HEK293 (cell line): ENCODE measurements around the gene STARD5.
A peak's percentile ranks its signal among the peaks of the same experiment; 100 is the strongest.

ENCODE experiments used
- CTCF ChIA-PET: fragments of 350-600 bp; formaldehyde crosslinking; extraction: SDS; loops from one replicate; lab custom pipeline; 2021; ENCODE audit warnings: antibody characterized with exemption; lab: Yijun Ruan, JAX
- POLR2A ChIA-PET: fragments of 300-600 bp; formaldehyde crosslinking; extraction: SDS; loops from one replicate; lab custom pipeline; 2020; ENCODE audit warnings: antibody characterized with exemption, inconsistent platforms; lab: Yijun Ruan, JAX
- H3K27ac ChIP-seq: fragments of 200-500 bp; sonication (Bioruptor generic); 2 replicates; pipeline ENCODE4 v1.5.1; 2014; ENCODE audit warnings: low read depth, low read length, control low read depth, inconsistent platforms; ENCODE audit errors: extremely low read depth
- H3K36me3 ChIP-seq, 2 experiments: fragments of 200-500 bp in 1 of 2; sonication (Bioruptor generic) in 1 of 2; 1 replicate in 1 of 2; 2 replicates in 1 of 2; pipeline ENCODE4 v1.5.1; 2014 to 2017; ENCODE audit warnings: inconsistent platforms in 2 of 2, low read length in 2 of 2; ENCODE audit not compliant: control insufficient read depth in 2 of 2, insufficient read depth in 1 of 2
- H3K4me1 ChIP-seq: fragments of 200-500 bp; sonication (Bioruptor generic); 2 replicates; pipeline ENCODE4 v1.5.1; 2014; ENCODE audit warnings: mild to moderate bottlenecking, low read length, inconsistent platforms; ENCODE audit not compliant: control insufficient read depth, insufficient read depth
- H3K4me3 ChIP-seq: 2 replicates; pipeline ENCODE4 v1.5.1; 2011; ENCODE audit warnings: low read depth, mild to moderate bottlenecking, control low read depth, low read length, moderate library complexity
- H3K9me3 ChIP-seq: fragments of 200-500 bp; sonication (Bioruptor generic); 2 replicates; pipeline ENCODE4 v1.5.1; 2014; ENCODE audit warnings: low read depth, low read length, inconsistent platforms; ENCODE audit not compliant: control insufficient read depth, insufficient read depth
- IKZF3 ChIP-seq: fragments of 450-650 bp; IDR thresholded peaks from 2 replicates; pipeline ENCODE4 v1.5.0; 2018; ENCODE audit warnings: missing biosample characterization, mild to moderate bottlenecking, missing genetic modification characterization, moderate library complexity
- KLF10 ChIP-seq: fragments of 450-650 bp; IDR thresholded peaks from 2 replicates; pipeline ENCODE4 v1.5.1; 2018; ENCODE audit warnings: missing biosample characterization, mild to moderate bottlenecking, missing genetic modification characterization
- PRDM1 ChIP-seq: fragments of 450-650 bp; formaldehyde crosslinking; IDR thresholded peaks from 2 replicates; pipeline ENCODE4; 2016; ENCODE audit warnings: missing biosample characterization, missing genetic modification characterization
- SALL2 ChIP-seq: fragments of 450-650 bp; formaldehyde crosslinking; IDR thresholded peaks from 2 replicates; pipeline ENCODE4 v1.5.0; 2017; ENCODE audit warnings: missing biosample characterization, mild to moderate bottlenecking, missing genetic modification characterization, borderline replicate concordance
- SP3 ChIP-seq: fragments of 450-650 bp; formaldehyde crosslinking; IDR thresholded peaks from 2 replicates; pipeline ENCODE4 v1.5.1; 2016; ENCODE audit warnings: missing biosample characterization, missing genetic modification characterization
- ZBTB17 ChIP-seq: fragments of 450-650 bp; formaldehyde crosslinking; IDR thresholded peaks from 2 replicates; pipeline ENCODE4 v1.5.1; 2016; ENCODE audit warnings: missing biosample characterization, missing genetic modification characterization
- ZEB2 ChIP-seq: fragments of 450-650 bp; formaldehyde crosslinking; IDR thresholded peaks from 2 replicates; pipeline ENCODE4 v1.5.1; 2016; ENCODE audit warnings: missing biosample characterization, missing genetic modification characterization
- ZFP3 ChIP-seq: fragments of 450-650 bp; formaldehyde crosslinking; IDR thresholded peaks from 2 replicates; pipeline ENCODE4 v1.5.1; 2016; ENCODE audit warnings: low read depth, missing biosample characterization, missing genetic modification characterization
- ZNF169 ChIP-seq: fragments of 450-650 bp; formaldehyde crosslinking; IDR thresholded peaks from 2 replicates; pipeline ENCODE4 v1.5.1; 2016; ENCODE audit warnings: missing biosample characterization, missing genetic modification characterization
- ZNF184 ChIP-seq: fragments of 450-650 bp; IDR thresholded peaks from 2 replicates; pipeline ENCODE4 v1.5.1; 2018; ENCODE audit warnings: missing biosample characterization, mild to moderate bottlenecking, missing genetic modification characterization
- ZNF202 ChIP-seq: fragments of 450-650 bp; formaldehyde crosslinking; IDR thresholded peaks from 2 replicates; pipeline ENCODE4 v1.5.1; 2016; ENCODE audit warnings: missing biosample characterization, missing genetic modification characterization, borderline replicate concordance
- ZNF211 ChIP-seq: fragments of 450-650 bp; formaldehyde crosslinking; IDR thresholded peaks from 2 replicates; pipeline ENCODE4 v1.5.1; 2016; ENCODE audit warnings: low read depth, missing biosample characterization, missing genetic modification characterization
- ZNF302 ChIP-seq: fragments of 450-650 bp; formaldehyde crosslinking; IDR thresholded peaks from 2 replicates; pipeline ENCODE4 v1.5.1; 2016; ENCODE audit warnings: missing biosample characterization, missing genetic modification characterization, low read depth
- ZNF341 ChIP-seq: fragments of 450-650 bp; formaldehyde crosslinking; IDR thresholded peaks from 2 replicates; pipeline ENCODE4; 2016; ENCODE audit warnings: low read depth, missing biosample characterization, missing genetic modification characterization
- ZNF501 ChIP-seq: fragments of 450-650 bp; formaldehyde crosslinking; IDR thresholded peaks from 2 replicates; pipeline ENCODE4 v1.5.1; 2016; ENCODE audit warnings: missing biosample characterization, missing genetic modification characterization
- ZNF521 ChIP-seq: fragments of 450-650 bp; formaldehyde crosslinking; IDR thresholded peaks from 2 replicates; pipeline ENCODE4 v1.5.1; 2017; ENCODE audit warnings: missing biosample characterization, mild to moderate bottlenecking, missing genetic modification characterization
- ZNF529 ChIP-seq: fragments of 450-650 bp; formaldehyde crosslinking; IDR thresholded peaks from 2 replicates; pipeline ENCODE4 v1.5.1; 2017; ENCODE audit warnings: missing genetic modification characterization, missing biosample characterization; ENCODE audit not compliant: insufficient replicate concordance
- ZNF544 ChIP-seq: fragments of 450-650 bp; formaldehyde crosslinking; IDR thresholded peaks from 2 replicates; pipeline ENCODE4 v1.5.0; 2017; ENCODE audit warnings: missing biosample characterization, missing genetic modification characterization
- ZNF558 ChIP-seq: fragments of 450-650 bp; formaldehyde crosslinking; IDR thresholded peaks from 2 replicates; pipeline ENCODE4 v1.5.1; 2016; ENCODE audit warnings: missing biosample characterization, missing genetic modification characterization
- ZNF596 ChIP-seq: fragments of 450-650 bp; IDR thresholded peaks from 2 replicates; pipeline ENCODE4 v1.5.0; 2018; ENCODE audit warnings: missing biosample characterization, mild to moderate bottlenecking, missing genetic modification characterization, moderate library complexity
- ZNF610 ChIP-seq: fragments of 450-650 bp; formaldehyde crosslinking; IDR thresholded peaks from 2 replicates; pipeline ENCODE4 v1.5.1; 2016; ENCODE audit warnings: missing biosample characterization, missing genetic modification characterization, borderline replicate concordance
- ZNF654 ChIP-seq: fragments of 450-650 bp; formaldehyde crosslinking; IDR thresholded peaks from 2 replicates; pipeline ENCODE4 v1.5.1; 2016; ENCODE audit warnings: low read depth, missing biosample characterization, missing genetic modification characterization
- ZNF660 ChIP-seq: fragments of 450-650 bp; IDR thresholded peaks from 2 replicates; pipeline ENCODE4 v1.5.1; 2018; ENCODE audit warnings: missing biosample characterization, mild to moderate bottlenecking, missing genetic modification characterization
- ZNF747 ChIP-seq: fragments of 450-650 bp; formaldehyde crosslinking; IDR thresholded peaks from 2 replicates; pipeline ENCODE4 v1.5.1; 2016; ENCODE audit warnings: missing biosample characterization, missing genetic modification characterization
- ZSCAN30 ChIP-seq: fragments of 450-650 bp; IDR thresholded peaks from 2 replicates; pipeline ENCODE4 v1.5.1; 2018; ENCODE audit warnings: missing biosample characterization, mild to moderate bottlenecking, missing genetic modification characterization, moderate library complexity
- TF ChIP-seq, protein P1 (sequence below): fragments of 450-650 bp; formaldehyde crosslinking; IDR thresholded peaks from 2 replicates; pipeline ENCODE4 v1.5.1; 2016; ENCODE audit warnings: missing biosample characterization, missing genetic modification characterization
- TF ChIP-seq, protein P2 (sequence below): fragments of 450-650 bp; formaldehyde crosslinking; optimal IDR thresholded peaks from 2 replicates; pipeline ENCODE3; 2016; ENCODE audit warnings: missing biosample characterization, mild to moderate bottlenecking, missing genetic modification characterization

The STARD5 gene

GRCh38 chr15:81276967-81277366, 47.0 kb downstream of the STARD5 start:
- H3K4me3 ChIP-seq: no peak overlapping the region
- ChIA-PET POLR2A (no interaction called here), CTCF (interaction anchor here (0.7 to 7.3 kb wide), 2 partner anchors 83 to 124 kb away, joined by 3 to 199 read pairs; no protein-coding TSS in a partner anchor)
- H3K27ac ChIP-seq: no peak overlapping the region
- TF ChIP-seq ZEB2 (tag by site-specific recombination): no peak
- no peak for TF ChIP-seq ZNF529 (tag by site-specific recombination)
- TF ChIP-seq, protein P1, sequence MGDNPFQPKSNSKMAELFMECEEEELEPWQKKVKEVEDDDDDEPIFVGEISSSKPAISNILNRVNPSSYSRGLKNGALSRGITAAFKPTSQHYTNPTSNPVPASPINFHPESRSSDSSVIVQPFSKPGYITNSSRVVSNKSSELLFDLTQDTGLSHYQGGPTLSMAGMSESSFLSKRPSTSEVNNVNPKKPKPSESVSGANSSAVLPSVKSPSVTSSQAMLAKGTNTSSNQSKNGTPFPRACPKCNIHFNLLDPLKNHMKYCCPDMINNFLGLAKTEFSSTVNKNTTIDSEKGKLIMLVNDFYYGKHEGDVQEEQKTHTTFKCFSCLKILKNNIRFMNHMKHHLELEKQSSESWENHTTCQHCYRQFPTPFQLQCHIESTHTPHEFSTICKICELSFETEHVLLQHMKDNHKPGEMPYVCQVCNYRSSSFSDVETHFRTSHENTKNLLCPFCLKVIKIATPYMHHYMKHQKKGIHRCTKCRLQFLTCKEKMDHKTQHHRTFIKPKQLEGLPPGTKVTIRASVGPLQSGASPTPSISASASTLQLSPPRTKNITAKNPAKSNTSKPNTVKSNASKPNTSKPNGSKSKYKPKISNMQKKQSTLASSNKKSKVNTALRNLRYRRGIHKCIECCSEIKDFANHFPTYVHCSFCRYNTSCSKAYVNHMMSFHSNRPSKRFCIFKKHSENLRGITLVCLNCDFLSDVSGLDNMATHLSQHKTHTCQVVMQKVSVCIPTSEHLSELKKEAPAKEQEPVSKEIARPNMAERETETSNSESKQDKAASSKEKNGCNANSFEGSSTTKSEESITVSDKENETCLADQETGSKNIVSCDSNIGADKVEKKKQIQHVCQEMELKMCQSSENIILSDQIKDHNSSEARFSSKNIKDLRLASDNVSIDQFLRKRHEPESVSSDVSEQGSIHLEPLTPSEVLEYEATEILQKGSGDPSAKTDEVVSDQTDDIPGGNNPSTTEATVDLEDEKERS (tag by site-specific recombination): peak; percentile 65; the same call in 1 of the 2 replicates
- no peak for TF ChIP-seq ZNF184 (tag by site-specific recombination)
- no peak for TF ChIP-seq SP3 (tag by site-specific recombination)
- 0 out of 2 replicates have a peak, but pooled peaks cover 2% of the 10 kb centered on the region for H3K4me1 ChIP-seq
- H3K36me3 ChIP-seq: no peaks in the 10 kb centered on the region
- H3K9me3 ChIP-seq: no peaks in the 10 kb centered on the region; the same call in 1 of the 2 replicates

GRCh38 chr15:81275711-81276392, 48.1 kb downstream of the STARD5 start:
- CTCF ChIA-PET: interaction anchor here (0.5 to 7.3 kb wide), 41 partner anchors 8 to 833 kb away, joined by 3 to 199 read pairs (median 4); no protein-coding TSS in a partner anchor
- Histone ChIP-seq H3K4me1 (0 out of 2 replicates have a peak, but pooled peaks cover 2% of the 10 kb centered on the region), H3K9me3 (no peaks in the 10 kb centered on the region; the same call in 1 of the 2 replicates), H3K27ac (no peak overlapping the region), H3K36me3 (no peaks in the 10 kb centered on the region), H3K4me3 (no peak overlapping the region)
- POLR2A ChIA-PET: no interaction called here
- TF ChIP-seq ZNF558 (tag by site-specific recombination) (no peak), ZNF747 (tag by site-specific recombination) (no peak), ZNF596 (no peak), ZNF610 (no peak), SALL2 (no peak), ZNF521 (tag by site-specific recombination) (no peak), ZNF211 (tag by site-specific recombination) (no peak)

- Histone ChIP-seq H3K4me3 (no peak overlapping the region), H3K9me3 (no peaks in the 10 kb centered on the region; the same call in 1 of the 2 replicates), H3K4me1 (0 out of 2 replicates have a peak, but pooled peaks cover 2% of the 10 kb centered on the region), H3K36me3 (no peaks in the 10 kb centered on the region), H3K27ac (no peak overlapping the region)
- CTCF ChIA-PET: interaction anchor here (0.6 to 7.3 kb wide), 48 partner anchors 8 to 745 kb away, joined by 3 to 199 read pairs (median 4); no protein-coding TSS in a partner anchor
- POLR2A ChIA-PET: no interaction called here
- TF ChIP-seq ZNF660 (tag by site-specific recombination) (peak; percentile 33; the same call in 1 of the 2 replicates), ZNF169 (tag by site-specific recombination) (no peak), ZNF544 (tag by site-specific recombination) (no peak), ZFP3 (tag by site-specific recombination) (no peak), ZNF654 (tag by site-specific recombination) (peak; percentile 87), ZNF558 (tag by site-specific recombination) (no peak), ZBTB17 (tag by site-specific recombination) (peak; percentile 37; the same call in 1 of the 2 replicates), ZNF202 (tag by site-specific recombination) (no peak), PRDM1 (peak; percentile 42; the same call in 1 of the 2 replicates), ZNF501 (no peak), ZNF302 (tag by site-specific recombination) (no peak), ZSCAN30 (tag by site-specific recombination) (no peak), ZNF341 (tag by site-specific recombination) (no peak), IKZF3 (tag by site-specific recombination) (no peak), KLF10 (tag by site-specific recombination) (no peak)
- TF ChIP-seq, protein P2, sequence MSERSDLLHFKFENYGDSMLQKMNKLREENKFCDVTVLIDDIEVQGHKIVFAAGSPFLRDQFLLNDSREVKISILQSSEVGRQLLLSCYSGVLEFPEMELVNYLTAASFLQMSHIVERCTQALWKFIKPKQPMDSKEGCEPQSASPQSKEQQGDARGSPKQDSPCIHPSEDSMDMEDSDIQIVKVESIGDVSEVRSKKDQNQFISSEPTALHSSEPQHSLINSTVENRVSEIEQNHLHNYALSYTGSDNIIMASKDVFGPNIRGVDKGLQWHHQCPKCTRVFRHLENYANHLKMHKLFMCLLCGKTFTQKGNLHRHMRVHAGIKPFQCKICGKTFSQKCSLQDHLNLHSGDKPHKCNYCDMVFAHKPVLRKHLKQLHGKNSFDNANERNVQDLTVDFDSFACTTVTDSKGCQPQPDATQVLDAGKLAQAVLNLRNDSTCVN (tag by site-specific recombination): no peak
Observed at GRCh38 chr15:81274931-81275707, 48.8 kb downstream of the STARD5 start.
